DMS53 (cell line): ENCODE results near the gene TM4SF20.

Source experiments
- DNase-seq: peaks from one replicate; lab custom pipeline; 2025; lab: John Stamatoyannopoulos, UW

TM4SF20 gene

DNA sequence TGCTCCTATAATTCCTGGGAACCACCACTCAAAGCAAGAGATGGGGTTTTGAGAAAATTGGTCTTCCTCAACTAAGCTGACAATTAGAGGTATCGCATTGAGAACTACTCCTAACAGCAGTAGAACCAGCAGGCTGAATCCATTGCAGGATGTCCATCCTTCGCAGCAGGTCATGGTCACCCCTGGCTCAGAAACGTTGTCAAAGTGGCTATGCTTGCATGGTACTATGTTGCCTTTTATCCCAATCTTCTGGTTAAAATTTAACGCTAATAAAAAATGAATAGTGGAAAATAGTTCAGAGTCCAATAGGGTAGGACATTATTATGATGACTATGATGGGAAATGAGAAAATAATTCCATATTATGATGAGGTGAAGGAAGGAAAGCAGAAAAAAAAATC is at the start of gene TM4SF20:
Gene TM4SF20, minus strand, starts transcription at position 212 of the 400 bp plus-strand sequence. Its CDS starts 38 bp downstream, at position 174.
- DNase-seq, result no peak

- no peak for DNase-seq
These were observed 49.7 kb upstream of the TM4SF20 start for GRCh38 chr2:227428731-227429285.

DNA sequence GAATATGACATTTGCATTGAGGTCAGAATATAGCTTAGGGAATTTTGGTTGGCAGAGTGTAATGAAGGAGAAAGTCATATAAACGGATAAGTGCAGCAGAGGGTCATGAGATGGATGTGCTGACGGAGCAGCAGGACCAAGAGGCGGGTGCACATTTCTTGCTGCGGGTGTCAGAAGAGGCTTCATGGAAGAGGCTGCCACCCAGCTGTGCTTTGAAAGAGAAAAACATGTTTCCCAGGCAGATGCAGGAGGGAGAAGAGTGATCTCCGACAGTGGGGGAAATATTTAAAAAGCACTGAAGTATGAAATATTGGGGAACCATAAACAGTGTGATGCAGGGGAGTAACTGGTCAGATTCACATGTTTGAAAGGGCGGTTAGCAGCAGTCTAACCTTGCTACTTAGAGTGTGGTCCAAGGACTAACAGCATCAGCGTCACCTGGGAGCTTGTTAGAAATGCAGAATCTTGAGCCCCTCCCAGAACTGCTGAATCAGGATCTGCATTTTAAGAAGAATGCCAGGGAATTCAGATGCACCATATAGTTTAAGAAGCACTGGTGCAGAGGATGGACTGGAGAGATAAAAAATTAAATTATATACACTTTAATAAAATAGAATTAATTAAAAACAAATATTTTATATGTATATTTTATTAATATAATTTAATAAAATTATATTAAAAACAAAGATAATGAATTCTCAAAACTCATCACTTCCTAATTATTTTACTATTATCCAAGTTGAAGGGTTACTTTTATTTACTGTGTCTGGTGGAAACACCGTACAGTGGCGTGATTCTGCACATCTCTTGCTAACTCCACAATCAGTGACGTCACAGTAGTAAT is 44.8 kb upstream of the TM4SF20 start:
- no peak for DNase-seq

GRCh38 chr2:227420087-227421052 is 41.3 kb upstream of the TM4SF20 start:
- DNase-seq, result no peak

GRCh38 chr2:227416701-227417100 is 37.6 kb upstream of the TM4SF20 start:
- DNase-seq, result no peak

DNA sequence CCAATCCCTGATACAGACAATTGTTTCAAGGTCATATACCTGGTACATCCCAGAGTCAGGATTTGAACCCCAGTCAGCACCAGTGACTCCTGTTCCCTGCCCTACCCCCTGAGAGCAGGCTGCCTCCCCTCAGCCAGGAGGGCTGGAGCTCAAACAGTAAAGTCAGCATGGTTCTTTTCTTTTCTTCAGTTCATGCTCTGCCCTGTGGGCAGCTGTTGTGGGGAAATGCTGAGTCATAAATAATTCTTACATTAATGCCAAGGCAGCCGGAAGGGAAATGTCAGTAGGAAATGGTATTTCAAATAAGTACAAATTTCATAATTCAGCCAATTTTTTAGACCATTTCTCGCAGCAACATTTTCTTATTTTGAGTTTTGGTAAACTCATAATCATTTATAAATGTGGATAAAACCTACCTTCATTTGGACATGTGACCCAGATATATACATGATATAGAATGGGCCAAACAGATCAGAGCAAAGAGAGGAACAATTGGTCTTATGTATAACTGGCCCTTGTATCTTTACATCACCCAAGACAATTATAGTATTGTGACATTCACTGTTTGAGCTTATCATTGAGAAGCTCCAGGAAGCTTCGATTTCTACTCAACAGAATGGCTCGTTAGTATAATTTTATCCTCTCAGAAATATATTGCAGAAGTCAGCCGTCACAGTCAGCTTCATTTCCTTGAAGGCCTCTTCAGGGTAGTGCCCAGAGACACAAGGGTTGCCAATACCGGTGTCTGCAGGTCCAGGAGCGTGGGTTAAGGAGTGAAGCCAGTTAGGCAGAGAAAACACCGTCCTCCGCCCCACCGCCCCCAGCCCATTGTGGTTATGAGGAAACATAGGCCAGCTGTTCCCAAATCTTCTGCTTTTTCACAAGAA is 36.7 kb upstream of the TM4SF20 start:
- peak; percentile 56 for DNase-seq

DNA sequence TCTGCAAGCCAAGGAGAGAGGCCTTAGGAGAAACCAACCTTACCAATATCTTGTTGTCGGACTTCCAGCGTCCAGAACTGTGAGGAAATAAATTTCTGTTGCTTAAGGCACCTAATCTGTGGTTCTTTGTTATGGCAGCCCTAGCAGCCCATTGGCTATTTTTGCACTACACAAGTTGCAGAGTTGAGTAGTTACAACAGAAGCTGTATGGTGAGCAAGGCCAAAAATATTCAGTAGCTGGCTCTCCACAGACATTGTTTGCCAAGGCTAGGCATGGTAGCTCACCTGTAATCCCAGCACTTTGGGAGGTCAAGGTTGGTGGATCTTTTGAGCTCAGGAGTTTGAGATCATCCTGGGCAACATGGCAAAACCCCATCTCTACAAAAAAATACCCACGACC is 35.7 kb upstream of the TM4SF20 start:
- DNase-seq, result no peak

DNA sequence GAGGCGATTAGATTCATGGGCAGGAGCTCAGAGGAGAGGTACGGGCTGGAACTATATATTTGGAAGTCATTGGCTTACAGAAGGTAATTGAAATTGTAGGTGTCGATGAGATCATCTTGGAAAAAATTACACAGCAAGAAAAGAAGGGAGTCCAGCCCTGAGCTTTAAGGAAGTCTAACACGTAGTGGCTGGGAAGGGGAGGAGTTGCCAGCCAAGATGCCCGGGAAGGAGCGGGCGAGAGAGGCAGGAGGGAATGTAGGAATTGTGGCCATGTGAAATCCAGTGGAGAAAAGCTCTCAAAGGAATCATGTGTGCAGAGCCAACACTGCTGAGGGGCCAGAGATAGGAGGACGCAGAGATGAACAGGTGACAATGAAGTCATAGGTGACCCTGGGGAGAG is 34.3 kb upstream of the TM4SF20 start:
- DNase-seq, result no peak

DNA sequence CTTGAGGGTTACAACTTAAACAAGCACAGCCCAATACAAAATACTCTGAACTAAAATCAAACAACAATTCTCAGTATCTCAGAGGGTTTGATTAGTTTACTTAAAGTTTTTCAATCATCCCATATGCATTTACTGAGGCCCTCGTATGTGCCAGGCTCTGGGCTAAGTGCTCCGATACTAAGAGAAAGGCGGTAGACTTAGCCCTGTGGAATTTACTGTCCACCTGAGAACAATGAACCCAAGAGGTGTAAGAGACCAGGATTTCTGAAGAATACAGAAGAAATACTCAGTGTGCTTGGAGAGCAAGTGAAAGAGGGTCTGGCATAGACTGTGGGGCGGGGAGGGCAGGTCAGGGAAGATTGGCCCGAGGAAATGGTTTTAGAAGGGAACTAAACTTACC is 33.8 kb upstream of the TM4SF20 start:
- no peak for DNase-seq

DNA sequence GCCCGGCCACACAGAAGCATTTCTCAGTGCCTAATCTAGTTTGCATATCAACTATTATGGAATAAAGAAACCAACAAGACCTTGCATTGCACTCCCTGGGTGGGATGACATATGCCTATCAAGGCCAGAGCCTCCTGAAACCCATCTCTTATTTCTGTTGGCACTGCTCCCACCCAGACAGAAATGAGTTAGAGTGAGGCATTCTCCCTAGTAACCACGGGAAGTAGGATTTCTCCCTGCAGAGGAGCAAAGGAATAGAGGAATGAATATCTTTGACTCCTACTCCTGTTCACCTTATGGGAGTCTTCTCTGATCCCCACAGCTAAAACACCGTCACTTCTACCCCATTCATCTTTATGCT is 32.9 kb upstream of the TM4SF20 start:
- DNase-seq, result no peak

DNA sequence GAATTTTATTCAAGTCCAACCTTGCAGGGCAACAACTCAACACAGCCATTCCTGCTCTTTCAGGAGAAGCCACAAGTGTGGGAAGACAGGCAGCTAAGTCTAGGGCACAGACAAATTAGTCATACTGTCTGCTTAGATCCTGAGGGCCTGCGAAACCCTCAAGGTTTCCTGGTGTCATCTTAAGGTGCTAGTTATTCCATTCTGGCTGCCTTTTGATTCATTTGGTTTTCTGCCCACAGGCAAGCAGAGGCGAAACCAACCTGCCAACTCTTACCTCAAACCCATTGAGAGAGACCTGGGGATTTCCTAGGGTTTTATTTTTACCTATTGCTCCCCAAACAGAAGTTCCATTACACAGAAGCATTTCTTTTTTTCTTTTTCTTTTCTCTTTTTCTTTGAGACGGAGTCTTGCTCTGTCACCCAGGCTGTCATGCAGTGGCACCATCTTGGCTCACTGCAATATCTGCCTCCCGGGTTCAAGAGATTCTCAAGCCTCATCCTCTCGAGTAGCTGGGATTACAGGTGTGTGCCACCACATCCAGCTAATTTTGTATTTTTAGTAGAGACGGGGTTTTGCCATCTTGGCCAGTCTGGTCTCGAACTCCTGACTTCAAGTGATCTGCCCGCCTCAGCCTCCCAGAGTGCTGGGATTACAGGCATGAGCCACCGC is 32.3 kb upstream of the TM4SF20 start:
- DNase-seq, result no peak

DNA sequence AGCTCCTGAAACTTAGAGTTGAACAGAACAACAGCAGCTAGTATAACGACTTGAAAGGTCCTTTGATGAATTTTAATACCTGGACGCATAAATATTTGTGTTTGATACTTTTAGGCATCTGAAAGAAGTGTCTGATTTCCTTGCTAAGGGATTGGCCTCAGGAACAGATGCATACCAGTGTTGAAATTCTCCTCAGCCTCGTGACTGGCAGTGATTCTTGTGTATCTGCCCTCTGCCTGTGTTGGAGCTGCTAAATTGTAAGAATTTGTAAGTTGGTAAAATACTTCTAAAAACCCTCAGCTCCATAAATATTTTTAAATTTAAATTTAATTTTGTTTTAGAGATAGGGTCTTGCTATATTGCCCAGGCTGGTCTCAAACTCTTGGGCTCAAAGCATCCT is 31.1 kb upstream of the TM4SF20 start:
- DNase-seq, result no peak

DNA sequence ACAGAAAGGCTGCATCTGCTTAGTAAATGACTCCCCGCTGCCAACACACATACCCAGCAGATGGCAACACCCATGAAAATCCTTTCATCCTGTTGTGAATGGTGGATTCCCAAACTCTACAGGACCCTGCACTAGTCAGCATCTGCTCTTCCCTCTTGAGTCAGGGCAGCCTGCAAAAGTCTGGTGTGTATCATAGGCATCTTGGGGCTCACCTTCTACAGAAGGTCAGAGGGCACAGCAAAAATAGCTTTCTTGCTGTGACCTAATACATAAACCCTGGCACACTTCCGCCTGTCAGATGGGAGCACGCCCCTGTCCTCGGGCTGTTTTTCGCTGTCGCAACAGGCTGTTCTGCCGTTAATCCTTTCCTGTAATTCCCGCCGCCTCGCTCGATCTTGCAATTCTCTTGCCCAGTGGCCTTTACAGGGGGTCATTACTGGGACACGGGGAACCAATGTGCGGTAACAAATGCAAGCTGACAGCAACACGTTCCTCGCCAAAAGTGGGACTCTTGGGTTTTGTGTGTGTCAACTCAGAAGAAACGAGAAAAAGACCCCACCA is 28.6 kb upstream of the TM4SF20 start:
- no peak for DNase-seq

DNA sequence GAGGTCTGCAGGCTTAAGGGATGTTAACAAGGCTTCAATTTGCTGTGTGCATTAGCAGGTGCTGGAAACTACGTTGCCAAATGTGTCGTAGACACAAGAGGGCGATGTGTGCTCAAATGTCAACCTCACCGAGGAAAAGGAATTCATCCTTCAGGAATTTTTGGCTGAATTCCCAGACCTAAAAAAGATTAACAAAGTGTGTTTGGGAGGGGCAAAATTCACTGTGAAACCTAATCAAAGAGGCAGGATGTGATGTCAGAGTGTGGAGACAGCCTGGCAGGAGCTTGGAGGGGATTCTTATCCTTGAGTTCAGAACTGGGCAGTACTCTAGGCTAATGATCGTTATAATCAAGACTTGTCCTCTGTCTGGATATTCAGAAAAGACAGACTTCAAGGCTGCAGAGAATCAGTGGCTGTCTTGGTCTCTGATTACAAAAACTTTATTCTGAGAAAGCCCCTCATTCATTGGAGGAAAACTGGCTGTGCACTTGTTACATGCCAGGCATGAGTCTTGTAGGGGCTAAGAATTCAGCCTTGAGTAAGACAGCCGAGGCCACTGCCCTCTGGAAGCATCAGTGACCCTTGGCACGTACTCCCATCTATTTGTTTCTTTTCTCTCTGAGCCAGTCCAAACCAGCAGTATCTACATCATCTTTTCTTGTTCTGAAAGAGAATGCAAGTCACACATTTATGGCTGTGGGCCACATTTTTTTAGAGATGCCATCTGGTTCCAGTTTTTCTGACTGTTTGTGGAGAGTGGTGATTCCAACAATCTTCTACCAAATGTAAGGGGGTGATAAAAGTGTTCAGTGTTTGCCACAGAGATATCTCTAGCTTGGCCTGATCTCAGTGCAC is 27.3 kb upstream of the TM4SF20 start:
- DNase-seq, result peak; percentile 83

GRCh38 chr2:227404585-227405271 is 25.6 kb upstream of the TM4SF20 start:
- DNase-seq, result no peak

- DNase-seq, result peak; percentile 64
These were observed 23.9 kb upstream of the TM4SF20 start for GRCh38 chr2:227402959-227403358.

DNA sequence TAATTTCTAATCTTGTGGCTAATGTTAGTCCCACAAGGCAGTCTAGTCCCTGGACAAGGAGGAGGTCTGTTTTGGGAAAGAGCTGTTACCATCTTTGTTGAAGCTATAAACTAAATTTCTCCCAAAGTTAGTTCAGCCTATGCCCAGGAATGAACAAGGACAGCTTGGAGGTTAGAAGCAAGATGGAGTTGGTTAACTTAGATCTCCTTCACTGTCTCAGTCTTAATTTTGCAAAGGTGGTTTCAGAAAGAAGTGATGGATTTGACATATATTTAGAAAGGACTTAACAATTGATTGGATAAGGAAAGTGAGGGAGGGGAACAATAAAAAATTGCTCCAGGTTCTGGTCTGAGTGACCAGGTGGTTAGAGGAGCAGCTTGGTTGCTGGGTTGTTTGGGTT is 23.2 kb upstream of the TM4SF20 start:
- no peak for DNase-seq

GRCh38 chr2:227401550-227401949 is 22.4 kb upstream of the TM4SF20 start:
- no peak for DNase-seq
